Erythroblast (primary cell): ENCODE data around the gene PHF21A.

Source experiments
- GATA1 ChIP-seq: IDR thresholded peaks from 2 replicates; pipeline ENCODE4 v1.6.1; 2011; ENCODE audit warnings: low read depth, mild to moderate bottlenecking, control low read depth, low read length, moderate library complexity
- POLR2A ChIP-seq: IDR thresholded peaks from 2 replicates; pipeline ENCODE4 v1.6.1; 2011; ENCODE audit warnings: mild to moderate bottlenecking, low read length

GRCh38 chr11:46102843-46103242 is 18.4 kb downstream of the PHF21A start:
- no peak for TF ChIP-seq POLR2A
- TF ChIP-seq GATA1: no peak
